Activated naive CD8-positive, alpha-beta T cell treated with anti-CD3 and anti-CD28 coated beads for 36 hours (primary cell): Measurements from ENCODE around the gene TIMM13. TPM values are rescaled to one million over a fixed set of nuclear protein-coding genes. Genes with fewer than 3 reads are reported as not detected.
"Not testable (repeated sequence)": the region's sequence is repeated elsewhere in the genome, so short reads cannot be mapped to it uniquely, and the experiment has no call there.

Experiments
- DNase-seq: peaks from one replicate; pipeline ENCODE4 v3.0.0; 2021
- H3K27ac Mint-ChIP-seq: one replicate; pipeline ENCODE4 v1.8.0; 2022; ENCODE audit warnings: mild to moderate bottlenecking, moderate library complexity, mixed read lengths
- H3K27me3 Mint-ChIP-seq: one replicate; pipeline ENCODE4 v1.8.0; 2022; ENCODE audit warnings: mild to moderate bottlenecking, mixed read lengths
- H3K36me3 Mint-ChIP-seq: one replicate; pipeline ENCODE4 v1.8.0; 2021; ENCODE audit warnings: mild to moderate bottlenecking, mixed read lengths
- H3K4me1 Mint-ChIP-seq: one replicate; pipeline ENCODE4 v1.8.0; 2021; ENCODE audit warnings: mixed read lengths
- H3K4me3 Mint-ChIP-seq: one replicate; pipeline ENCODE4 v1.8.0; 2022; ENCODE audit warnings: mild to moderate bottlenecking, moderate library complexity, mixed read lengths
- H3K9me3 Mint-ChIP-seq: one replicate; pipeline ENCODE4 v1.8.0; 2022; ENCODE audit warnings: mixed read lengths
- total RNA-seq, 2 experiments: library from RNA; stranded (reverse); gene quantifications; one replicate each; pipeline ENCODE4 v1.2.3, GENCODE V29; 2021

Gene TIMM13
- total RNA-seq, 2 experiments from 2014 or later: 179 to 184 TPM

- H3K4me1 Mint-ChIP-seq: peaks cover 12% of the 10 kb centered on the region
- H3K27ac Mint-ChIP-seq: peak overlapping the region; percentile 98
- no peaks in the 10 kb centered on the region for H3K9me3 Mint-ChIP-seq
- no peak for DNase-seq
- peaks cover 25% of the 10 kb centered on the region for H3K36me3 Mint-ChIP-seq
- no peaks in the 10 kb centered on the region for H3K27me3 Mint-ChIP-seq
- no peak overlapping the region for H3K4me3 Mint-ChIP-seq
Observed at GRCh38 chr19:2428321-2428690, 920 bp upstream of the TIMM13 start.

DNA sequence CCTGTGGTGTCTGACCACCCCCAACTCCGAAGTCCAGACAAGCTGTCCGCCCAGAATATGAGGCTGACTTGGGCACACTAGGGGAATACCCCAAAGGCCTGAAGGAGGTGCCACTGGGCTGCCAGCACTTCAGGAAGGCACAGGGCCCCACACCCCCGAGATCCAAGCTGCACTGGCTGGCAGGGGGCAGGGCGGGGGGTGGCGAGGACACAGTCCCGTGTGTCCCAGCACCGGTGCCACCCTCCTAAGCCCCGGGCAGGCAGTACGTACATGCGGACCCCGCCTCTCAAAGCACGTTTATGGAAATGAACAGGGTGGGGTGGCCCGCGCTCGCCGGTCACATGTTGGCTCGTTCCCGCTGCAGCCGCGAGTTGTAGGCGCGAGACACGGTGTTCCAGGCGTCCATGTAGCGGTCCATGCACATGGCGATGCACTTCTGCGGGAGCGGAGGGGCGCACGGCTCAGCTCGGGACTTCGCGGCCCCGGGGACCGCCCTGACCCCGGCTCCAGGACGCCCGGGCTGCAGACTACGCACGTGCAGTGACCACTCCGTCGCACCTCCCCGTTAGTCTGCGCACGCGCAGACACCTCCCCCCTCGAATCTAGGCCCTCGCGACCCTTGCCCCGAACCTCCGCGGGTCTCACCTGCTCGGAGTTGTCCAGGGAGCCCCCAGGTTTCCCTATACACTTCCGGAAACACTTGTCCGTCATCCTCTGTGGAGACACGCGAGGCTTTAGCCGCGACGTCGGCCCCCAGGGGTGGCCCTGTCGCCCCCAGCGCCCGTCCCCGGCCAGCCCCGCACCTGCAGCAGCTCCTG, 566 bp downstream of the TIMM13 start:
- H3K27me3 Mint-ChIP-seq: no peaks in the 10 kb centered on the region
- peak overlapping the region; percentile 94 for H3K4me3 Mint-ChIP-seq
- H3K9me3 Mint-ChIP-seq: no peaks in the 10 kb centered on the region
- H3K36me3 Mint-ChIP-seq: peaks cover 20% of the 10 kb centered on the region
- DNase-seq: peak; percentile 60
- H3K27ac Mint-ChIP-seq: peak overlapping the region; percentile 98
- H3K4me1 Mint-ChIP-seq: peaks cover 12% of the 10 kb centered on the region

- peak overlapping the region; percentile 98 for H3K27ac Mint-ChIP-seq
- no peak for DNase-seq
- H3K4me3 Mint-ChIP-seq: peak overlapping the region; percentile 94
Observed at GRCh38 chr19:2425622-2426581, 1.5 kb downstream of the TIMM13 start.

DNA sequence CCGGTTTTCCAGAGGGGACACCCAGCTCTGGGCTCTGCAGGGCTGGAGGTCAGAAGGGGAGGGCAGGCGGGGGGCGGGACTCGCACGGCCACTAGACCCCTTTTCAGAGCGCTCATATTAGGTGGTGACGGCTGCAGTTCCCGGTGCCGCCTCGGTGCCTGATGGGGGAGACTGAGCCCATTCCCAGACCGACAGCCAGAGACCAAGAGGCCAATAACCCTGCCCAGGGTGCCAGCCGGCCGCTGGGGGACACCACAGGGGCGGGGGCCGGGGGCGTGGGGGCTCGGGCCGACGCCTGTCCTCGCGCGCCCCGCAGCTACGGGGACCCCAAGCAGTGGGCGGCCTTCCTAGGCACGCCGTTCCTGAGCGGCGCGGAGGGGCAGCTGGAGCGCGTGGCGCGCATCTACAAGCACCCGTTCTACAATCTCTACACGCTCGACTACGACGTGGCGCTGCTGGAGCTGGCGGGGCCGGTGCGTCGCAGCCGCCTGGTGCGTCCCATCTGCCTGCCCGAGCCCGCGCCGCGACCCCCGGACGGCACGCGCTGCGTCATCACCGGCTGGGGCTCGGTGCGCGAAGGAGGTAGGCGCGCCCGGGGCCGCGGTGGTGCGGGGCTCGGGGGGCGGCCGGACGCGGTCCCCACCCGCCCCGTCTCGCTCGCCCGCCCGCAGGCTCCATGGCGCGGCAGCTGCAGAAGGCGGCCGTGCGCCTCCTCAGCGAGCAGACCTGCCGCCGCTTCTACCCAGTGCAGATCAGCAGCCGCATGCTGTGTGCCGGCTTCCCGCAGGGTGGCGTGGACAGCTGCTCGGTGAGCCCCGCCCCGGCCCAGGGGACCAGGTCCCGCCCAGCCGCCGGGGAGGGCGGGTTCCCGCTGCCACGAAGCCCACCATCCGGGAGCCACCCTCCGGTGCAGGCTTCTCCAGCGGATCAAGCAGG, 2.4 kb downstream of the TIMM13 start:
- H3K27me3 Mint-ChIP-seq: no peaks in the 10 kb centered on the region
- peaks cover 12% of the 10 kb centered on the region for H3K36me3 Mint-ChIP-seq
- no peaks in the 10 kb centered on the region for H3K9me3 Mint-ChIP-seq
- peak; percentile 21 for DNase-seq
- no peak overlapping the region for H3K27ac Mint-ChIP-seq
- peaks cover 12% of the 10 kb centered on the region for H3K4me1 Mint-ChIP-seq
- H3K4me3 Mint-ChIP-seq: no peak overlapping the region

More at GRCh38 chr19:2425622-2426581, 1.5 kb downstream of the TIMM13 start:
- Mint-ChIP-seq H3K27me3 (no peaks in the 10 kb centered on the region), H3K36me3 (peaks cover 16% of the 10 kb centered on the region), H3K9me3 (no peaks in the 10 kb centered on the region), H3K4me1 (peaks cover 12% of the 10 kb centered on the region)

DNA sequence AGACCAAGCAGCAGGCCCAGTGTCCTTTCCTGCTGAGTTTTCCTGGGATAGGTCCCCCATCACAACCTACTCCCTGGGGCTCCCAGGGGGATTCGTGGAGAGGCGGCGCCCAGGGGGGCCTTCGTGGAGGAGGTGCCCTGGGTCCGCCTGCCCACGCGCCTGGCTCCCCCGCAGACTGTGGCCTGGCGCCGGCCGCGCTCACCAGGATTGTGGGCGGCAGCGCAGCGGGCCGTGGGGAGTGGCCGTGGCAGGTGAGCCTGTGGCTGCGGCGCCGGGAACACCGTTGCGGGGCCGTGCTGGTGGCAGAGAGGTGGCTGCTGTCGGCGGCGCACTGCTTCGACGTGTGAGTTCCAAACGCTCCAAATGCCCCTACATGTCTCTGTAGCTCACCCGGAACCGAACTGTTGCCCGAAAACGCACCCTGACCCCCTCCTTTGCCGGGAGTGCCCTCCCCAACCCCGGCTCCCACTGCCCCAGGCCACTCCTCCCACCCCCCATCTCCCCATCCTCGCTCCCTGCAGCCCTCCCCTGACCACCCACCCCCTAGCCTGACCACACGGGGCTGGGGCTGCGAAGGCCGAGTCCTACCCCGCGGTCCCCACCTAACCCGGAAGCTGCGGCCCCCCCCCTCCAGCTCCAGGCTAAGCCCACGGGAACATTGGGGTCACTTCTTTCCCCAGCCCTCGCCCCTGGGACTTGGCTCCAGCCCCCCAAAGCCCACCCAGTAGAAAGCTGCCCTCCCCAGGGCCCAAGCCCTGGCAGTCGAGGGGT, 3.3 kb downstream of the TIMM13 start:
- Mint-ChIP-seq H3K27ac (no peak overlapping the region), H3K36me3 (peaks cover 12% of the 10 kb centered on the region), H3K9me3 (no peaks in the 10 kb centered on the region), H3K27me3 (no peaks in the 10 kb centered on the region), H3K4me3 (no peak overlapping the region), H3K4me1 (peaks cover 12% of the 10 kb centered on the region)
- DNase-seq: no peak

DNA sequence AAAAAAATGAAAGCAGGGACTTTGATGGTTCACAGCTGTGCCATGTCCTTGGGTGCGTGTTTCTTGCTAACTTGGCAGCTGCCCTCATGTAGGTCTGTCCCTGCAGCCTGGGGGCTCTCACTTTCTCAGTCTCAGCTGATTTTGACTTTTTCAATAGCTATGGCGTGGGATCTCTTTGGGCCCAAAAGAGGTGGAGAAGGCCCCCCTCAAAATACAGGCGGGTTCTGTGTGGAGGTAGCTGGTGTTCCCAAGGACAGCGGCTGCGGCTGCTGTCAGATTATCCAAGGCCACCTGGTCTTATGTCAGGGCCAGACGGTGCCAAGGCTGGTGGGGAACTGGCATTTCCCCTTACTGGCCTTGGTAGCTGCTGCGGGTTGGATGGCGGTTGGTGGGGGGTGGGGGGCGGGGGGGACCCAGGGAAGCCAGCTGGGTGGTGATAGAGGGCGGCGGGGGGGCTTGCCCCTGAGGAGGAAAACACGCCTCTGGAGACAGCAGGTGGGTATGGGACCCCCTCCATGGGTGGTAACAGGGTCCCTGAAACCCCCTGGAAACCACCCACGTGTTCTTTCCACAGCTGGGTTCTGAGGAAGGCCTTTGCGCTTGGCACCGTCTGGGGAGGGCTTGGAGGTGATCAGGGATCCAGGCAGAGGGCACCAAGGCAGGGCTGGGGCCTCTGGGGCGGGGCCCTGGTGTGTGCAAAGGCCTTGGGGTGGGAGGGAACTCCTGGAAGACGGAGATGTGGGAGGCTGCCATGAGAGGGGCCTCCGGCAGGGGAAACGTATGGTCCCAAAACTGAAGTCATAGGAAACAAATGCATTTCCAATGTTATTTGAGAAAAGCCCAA, 4.1 kb downstream of the TIMM13 start:
- H3K36me3 Mint-ChIP-seq: peaks cover 12% of the 10 kb centered on the region
- no peak for DNase-seq
- H3K4me1 Mint-ChIP-seq: peaks cover 9% of the 10 kb centered on the region
- no peaks in the 10 kb centered on the region for H3K27me3 Mint-ChIP-seq
- H3K9me3 Mint-ChIP-seq: no peaks in the 10 kb centered on the region
- H3K27ac Mint-ChIP-seq: no peak overlapping the region
- no peak overlapping the region for H3K4me3 Mint-ChIP-seq

DNA sequence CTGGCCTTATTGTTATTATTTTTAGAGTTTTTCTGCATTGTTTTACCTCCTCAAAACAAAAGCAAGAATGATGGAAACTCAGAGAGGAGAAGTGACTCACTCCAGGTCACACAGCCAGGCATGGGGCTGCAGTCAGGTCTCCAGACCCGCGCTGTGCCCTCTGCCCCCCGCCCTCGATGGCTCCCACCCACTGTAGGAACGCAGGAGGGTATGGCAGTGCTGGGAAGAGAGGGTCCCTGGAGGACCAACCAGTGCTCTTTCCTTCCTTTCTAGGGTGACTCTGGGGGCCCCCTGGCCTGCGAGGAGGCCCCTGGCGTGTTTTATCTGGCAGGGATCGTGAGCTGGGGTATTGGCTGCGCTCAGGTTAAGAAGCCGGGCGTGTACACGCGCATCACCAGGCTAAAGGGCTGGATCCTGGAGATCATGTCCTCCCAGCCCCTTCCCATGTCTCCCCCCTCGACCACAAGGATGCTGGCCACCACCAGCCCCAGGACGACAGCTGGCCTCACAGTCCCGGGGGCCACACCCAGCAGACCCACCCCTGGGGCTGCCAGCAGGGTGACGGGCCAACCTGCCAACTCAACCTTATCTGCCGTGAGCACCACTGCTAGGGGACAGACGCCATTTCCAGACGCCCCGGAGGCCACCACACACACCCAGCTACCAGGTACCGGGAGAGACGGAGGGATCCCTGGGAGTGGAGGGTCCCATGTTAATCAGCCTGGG, 5.6 kb downstream of the TIMM13 start:
- Mint-ChIP-seq H3K27ac (peak overlapping the region; percentile 60), H3K4me1 (peaks cover 5% of the 10 kb centered on the region), H3K9me3 (no peaks in the 10 kb centered on the region), H3K36me3 (peaks cover 13% of the 10 kb centered on the region), H3K27me3 (no peaks in the 10 kb centered on the region), H3K4me3 (no peak overlapping the region)
- no peak for DNase-seq

- H3K27ac Mint-ChIP-seq: no peak overlapping the region
- H3K9me3 Mint-ChIP-seq: no peaks in the 10 kb centered on the region
- H3K36me3 Mint-ChIP-seq: peaks cover 7% of the 10 kb centered on the region
- no peaks in the 10 kb centered on the region for H3K4me1 Mint-ChIP-seq
- no peaks in the 10 kb centered on the region for H3K27me3 Mint-ChIP-seq
- DNase-seq: no peak
- H3K4me3 Mint-ChIP-seq: no peak overlapping the region
Observed at GRCh38 chr19:2420490-2420889, 6.9 kb downstream of the TIMM13 start.

- Mint-ChIP-seq H3K9me3 (no peaks in the 10 kb centered on the region), H3K4me3 (no peak overlapping the region), H3K27me3 (no peaks in the 10 kb centered on the region)
Observed at GRCh38 chr19:2419754-2420153, 7.6 kb downstream of the TIMM13 start.

GRCh38 chr19:2417881-2418406, 9.4 kb downstream of the TIMM13 start:
- no peak for DNase-seq
- Mint-ChIP-seq H3K27me3 (no peaks in the 10 kb centered on the region), H3K4me1 (no peaks in the 10 kb centered on the region), H3K36me3 (peaks cover 7% of the 10 kb centered on the region), H3K4me3 (no peak overlapping the region), H3K27ac (no peak overlapping the region), H3K9me3 (no peaks in the 10 kb centered on the region)

More at GRCh38 chr19:2419754-2420153, 7.6 kb downstream of the TIMM13 start:
- Mint-ChIP-seq H3K36me3 (peaks cover 7% of the 10 kb centered on the region), H3K4me1 (no peaks in the 10 kb centered on the region), H3K27ac (no peak overlapping the region)
- DNase-seq: no peak

DNA sequence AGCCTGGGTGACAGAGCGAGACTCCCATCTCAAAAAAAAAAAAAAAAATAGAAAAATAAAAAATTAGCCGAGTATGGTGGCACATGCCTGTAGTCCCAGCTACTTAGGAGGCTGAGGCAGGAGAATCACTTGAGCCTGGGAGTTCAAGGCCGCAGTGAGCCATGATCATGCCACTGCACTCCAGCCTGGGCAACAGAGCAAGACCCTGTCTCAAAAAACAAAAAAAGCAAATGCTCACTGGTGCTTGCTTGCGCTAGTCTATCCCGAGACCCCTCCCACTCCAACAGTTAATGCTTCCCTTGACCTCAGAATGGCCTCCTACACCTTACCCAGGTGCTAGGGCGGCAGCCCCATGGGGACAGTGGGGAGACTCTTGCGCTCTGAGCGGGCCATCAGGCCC, 9.9 kb downstream of the TIMM13 start:
- not testable (repeated sequence) for H3K36me3 Mint-ChIP-seq, H3K4me3 Mint-ChIP-seq, DNase-seq, H3K4me1 Mint-ChIP-seq, H3K27ac Mint-ChIP-seq, H3K27me3 Mint-ChIP-seq, H3K9me3 Mint-ChIP-seq

DNA sequence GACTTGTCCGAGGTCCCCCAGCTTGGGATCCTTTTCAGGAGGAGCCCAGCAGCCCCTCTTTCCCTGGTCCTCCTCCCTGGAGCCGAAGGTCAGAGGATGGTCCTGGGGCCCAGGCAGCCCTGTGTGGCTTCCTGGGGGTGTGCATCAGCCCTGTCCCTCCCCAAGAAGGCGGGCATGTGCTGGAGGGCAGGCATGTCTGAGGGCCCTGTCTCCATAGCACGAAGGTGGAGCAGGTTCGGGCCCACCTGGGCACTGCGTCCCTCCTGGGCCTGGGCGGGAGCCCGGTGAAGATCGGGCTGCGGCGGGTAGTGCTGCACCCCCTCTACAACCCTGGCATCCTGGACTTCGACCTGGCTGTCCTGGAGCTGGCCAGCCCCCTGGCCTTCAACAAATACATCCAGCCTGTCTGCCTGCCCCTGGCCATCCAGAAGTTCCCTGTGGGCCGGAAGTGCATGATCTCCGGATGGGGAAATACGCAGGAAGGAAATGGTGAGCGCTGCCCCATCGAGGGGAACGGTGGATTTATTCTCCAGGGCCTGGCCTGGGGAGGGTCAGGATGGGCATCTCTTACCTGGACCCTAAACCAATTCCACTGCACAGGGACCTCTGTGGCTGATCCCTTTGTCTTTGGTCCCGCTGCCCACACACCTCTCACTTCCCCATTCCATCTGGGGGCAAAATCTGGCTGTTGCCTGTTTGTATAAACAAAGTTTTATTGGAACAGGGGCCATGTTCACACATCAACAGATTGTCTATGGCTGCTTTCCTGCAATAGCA, 10.9 kb downstream of the TIMM13 start:
- Mint-ChIP-seq H3K4me3 (no peak overlapping the region), H3K36me3 (peaks cover 7% of the 10 kb centered on the region), H3K9me3 (no peaks in the 10 kb centered on the region), H3K27me3 (no peaks in the 10 kb centered on the region), H3K27ac (no peak overlapping the region), H3K4me1 (no peaks in the 10 kb centered on the region)
- DNase-seq: no peak
